GM12873 (cell line): ENCODE results near the gene KAT6B.

ENCODE experiments used
- CTCF ChIP-seq: IDR thresholded peaks from 2 replicates; pipeline ENCODE4 v1.5.1; 2012; ENCODE audit warnings: low read depth, mild to moderate bottlenecking, moderate library complexity, low read length, control low read depth; ENCODE audit not compliant: insufficient read depth; ENCODE audit errors: missing control alignments

Gene KAT6B

GRCh38 chr10:74825371-74826141 lies 844 bp upstream of the KAT6B start:
- no peak for TF ChIP-seq CTCF

- TF ChIP-seq CTCF: no peak
These were observed 643 bp downstream of the KAT6B start for GRCh38 chr10:74827045-74827441.

- no peak for TF ChIP-seq CTCF
These were observed 1.3 kb downstream of the KAT6B start for GRCh38 chr10:74827694-74828093.

- TF ChIP-seq CTCF: no peak
These were observed 2.5 kb downstream of the KAT6B start for GRCh38 chr10:74828946-74829345.

- no peak for TF ChIP-seq CTCF
These were observed 5.2 kb downstream of the KAT6B start for GRCh38 chr10:74831518-74832120.

- no peak for TF ChIP-seq CTCF
These were observed 9.6 kb downstream of the KAT6B start for GRCh38 chr10:74835963-74836362.

- no peak for TF ChIP-seq CTCF
These were observed 10.5 kb downstream of the KAT6B start for GRCh38 chr10:74836877-74837276.
